Kidney (tissue), 14 donors: ENCODE results near the gene ARSG. TPM values are rescaled to one million over a fixed set of nuclear protein-coding genes. Genes with fewer than 3 reads are reported as not detected.

Source experiments
- DNase-seq, 5 donors: peaks; one replicate each; pipeline ENCODE4 v3.0.0-alpha.2; 2013 to 2020
- FAIRE-seq: peaks from 2 replicates; lab custom pipeline; 2012; peaks lifted over from hg19 to GRCh38; lab: Jason Lieb, UNC
- H3K27ac ChIP-seq, 2 donors: one replicate each; pipeline ENCODE4 v1.7.0; 2013; ENCODE audit warnings: low read depth in 2 of 2, low read length in 2 of 2, inconsistent platforms in 1 of 2
- H3K27me3 ChIP-seq: one replicate; pipeline ENCODE4 v1.7.1; 2013; ENCODE audit warnings: low read length, inconsistent platforms; ENCODE audit not compliant: control insufficient read depth, insufficient read depth
- H3K36me3 ChIP-seq, 3 donors: one replicate each; pipeline versions ENCODE4 v1.7.0 to v1.7.1; 2013; ENCODE audit warnings: low read length in 3 of 3, control low read depth in 1 of 3, inconsistent platforms in 1 of 3; ENCODE audit not compliant: insufficient read depth in 3 of 3, control insufficient read depth in 2 of 3
- H3K4me1 ChIP-seq, 3 donors: one replicate each; pipeline versions ENCODE4 v1.7.0 to v1.7.1; 2013; ENCODE audit warnings: low read length in 3 of 3, inconsistent platforms in 1 of 3, low read depth in 1 of 3; ENCODE audit not compliant: control insufficient read depth in 2 of 3, insufficient read depth in 2 of 3
- H3K4me3 ChIP-seq, 3 donors: one replicate each; pipeline versions ENCODE4 v1.7.0 to v1.8.1; 2013; ENCODE audit warnings: low read length in 3 of 3, control low read depth in 1 of 3, inconsistent platforms in 1 of 3
- H3K9ac ChIP-seq, 3 donors: one replicate each; pipeline versions ENCODE4 v1.7.0 to v1.7.1; 2013; ENCODE audit warnings: low read length in 3 of 3, control low read depth in 1 of 3, inconsistent platforms in 1 of 3
- H3K9me3 ChIP-seq, 3 donors: one replicate each; pipeline versions ENCODE4 v1.7.0 to v1.7.1; 2013; ENCODE audit warnings: low read length in 3 of 3, control low read depth in 1 of 3, inconsistent platforms in 1 of 3; ENCODE audit not compliant: control insufficient read depth in 2 of 3, insufficient read depth in 1 of 3
- intact Hi-C: fragments of 100-400 bp; cut with DNase I; formaldehyde crosslinking; loops from one replicate; pipeline ENCODE4 v1.11.1; 2022
- polyA plus RNA-seq: library from polyadenylated mRNA; stranded (reverse); fragments of 350-450 nt; fragmentation: Illumina TruSeq; extraction: RNeasy Lipid Tissue Mini Kit (QIAGEN cat#74804); gene quantifications from one replicate; pipeline ENCODE4 v1.2.3, GENCODE V29; 2014; ENCODE audit warnings: low read depth, low replicate concordance; ENCODE audit not compliant: insufficient read depth
- total RNA-seq: library from RNA; stranded (reverse); fragmentation: NEBNext Ultra II Directional; extraction: Animal tissue kit (Norgen Biotek cat#: 25700); gene quantifications from one replicate; pipeline ENCODE4 v1.2.1, GENCODE V29; 2021
- TF ChIP-seq, protein P1 (sequence below): IDR thresholded peaks from 3 replicates; pipeline ENCODE4 v1.5.1; 2012; ENCODE audit warnings: mild to moderate bottlenecking, moderate library complexity, borderline replicate concordance; ENCODE audit not compliant: insufficient read depth; ENCODE audit errors: extremely low read depth
- donor health status: control.
- donor health status: control.
- donor health status: control.
- donor health status: control.
- donor health status: control.
- donor health status: DM: yes; HTN: yes; CAD: no.
- donor health status: Normal renal cell carcinoma (clear cell type).

The ARSG gene
- total and polyA plus RNA-seq, 2 donors from 2014 or later, result 5.0 to 12.6 TPM

DNA sequence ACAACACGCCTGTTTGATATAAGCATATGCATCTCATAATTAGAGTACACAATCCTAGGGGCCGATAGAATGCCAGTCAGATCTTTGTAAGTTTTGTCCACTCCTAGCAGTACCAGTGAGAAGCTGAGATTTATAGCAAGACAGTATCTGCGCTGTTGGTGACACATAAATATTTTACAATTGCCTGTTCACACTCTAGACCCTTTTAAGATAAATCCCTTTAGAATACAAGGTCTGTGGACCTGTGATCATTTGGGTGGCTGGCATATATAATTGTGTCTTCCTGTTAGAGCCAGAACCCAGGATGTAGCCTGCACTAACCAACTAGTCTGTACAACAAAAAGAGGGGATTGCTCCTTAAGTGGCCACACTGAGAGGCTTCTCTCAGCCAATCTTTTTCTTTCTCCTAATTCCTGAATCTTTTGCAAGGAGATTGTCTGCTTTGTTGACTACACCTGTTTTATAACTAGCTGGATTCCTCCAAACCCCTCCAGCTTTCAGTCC, 91.3 kb downstream of the ARSG start:
- Histone ChIP-seq H3K9ac (no peak overlapping the region), H3K27me3 (no peaks in the 10 kb centered on the region), H3K9me3 (no peaks in the 10 kb centered on the region), H3K4me3 (no peak overlapping the region), H3K4me1 (peaks cover 0 to 12% (median 5%) of the 10 kb centered on the region in 3 donors), H3K27ac (no peak overlapping the region), H3K36me3 (no peaks in the 10 kb centered on the region)
- DNase-seq, result no peak
- intact Hi-C loops, result no loop called here
- TF ChIP-seq, protein P1, sequence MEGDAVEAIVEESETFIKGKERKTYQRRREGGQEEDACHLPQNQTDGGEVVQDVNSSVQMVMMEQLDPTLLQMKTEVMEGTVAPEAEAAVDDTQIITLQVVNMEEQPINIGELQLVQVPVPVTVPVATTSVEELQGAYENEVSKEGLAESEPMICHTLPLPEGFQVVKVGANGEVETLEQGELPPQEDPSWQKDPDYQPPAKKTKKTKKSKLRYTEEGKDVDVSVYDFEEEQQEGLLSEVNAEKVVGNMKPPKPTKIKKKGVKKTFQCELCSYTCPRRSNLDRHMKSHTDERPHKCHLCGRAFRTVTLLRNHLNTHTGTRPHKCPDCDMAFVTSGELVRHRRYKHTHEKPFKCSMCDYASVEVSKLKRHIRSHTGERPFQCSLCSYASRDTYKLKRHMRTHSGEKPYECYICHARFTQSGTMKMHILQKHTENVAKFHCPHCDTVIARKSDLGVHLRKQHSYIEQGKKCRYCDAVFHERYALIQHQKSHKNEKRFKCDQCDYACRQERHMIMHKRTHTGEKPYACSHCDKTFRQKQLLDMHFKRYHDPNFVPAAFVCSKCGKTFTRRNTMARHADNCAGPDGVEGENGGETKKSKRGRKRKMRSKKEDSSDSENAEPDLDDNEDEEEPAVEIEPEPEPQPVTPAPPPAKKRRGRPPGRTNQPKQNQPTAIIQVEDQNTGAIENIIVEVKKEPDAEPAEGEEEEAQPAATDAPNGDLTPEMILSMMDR, result no peak
- FAIRE-seq, result no peak

DNA sequence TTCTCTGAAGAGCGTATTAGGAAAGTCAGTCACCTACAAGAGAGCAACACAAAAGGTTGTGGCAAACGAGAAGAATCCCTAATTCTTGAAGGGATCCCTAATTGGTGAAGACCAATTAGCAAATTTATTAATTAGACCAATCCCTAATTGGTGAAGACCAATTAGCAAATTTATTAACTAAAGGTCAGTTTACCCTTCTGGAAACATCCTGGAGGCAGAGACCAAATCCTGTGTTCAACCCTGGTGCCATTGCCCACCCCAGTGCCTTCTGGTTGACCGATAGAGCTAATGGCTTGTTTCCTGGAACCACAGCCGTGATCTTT, 91.8 kb downstream of the ARSG start:
- DNase-seq (no peak), FAIRE-seq (no peak)
- Histone ChIP-seq H3K27ac (peak overlapping the region in 1 of 2 donors; percentile 12), H3K4me3 (no peak overlapping the region), H3K9ac (no peak overlapping the region), H3K27me3 (no peaks in the 10 kb centered on the region), H3K4me1 (peaks cover 0 to 12% (median 5%) of the 10 kb centered on the region in 3 donors), H3K9me3 (no peaks in the 10 kb centered on the region), H3K36me3 (no peaks in the 10 kb centered on the region)
- TF ChIP-seq, protein P1, result no peak
- intact Hi-C loops, result no loop called here

DNA sequence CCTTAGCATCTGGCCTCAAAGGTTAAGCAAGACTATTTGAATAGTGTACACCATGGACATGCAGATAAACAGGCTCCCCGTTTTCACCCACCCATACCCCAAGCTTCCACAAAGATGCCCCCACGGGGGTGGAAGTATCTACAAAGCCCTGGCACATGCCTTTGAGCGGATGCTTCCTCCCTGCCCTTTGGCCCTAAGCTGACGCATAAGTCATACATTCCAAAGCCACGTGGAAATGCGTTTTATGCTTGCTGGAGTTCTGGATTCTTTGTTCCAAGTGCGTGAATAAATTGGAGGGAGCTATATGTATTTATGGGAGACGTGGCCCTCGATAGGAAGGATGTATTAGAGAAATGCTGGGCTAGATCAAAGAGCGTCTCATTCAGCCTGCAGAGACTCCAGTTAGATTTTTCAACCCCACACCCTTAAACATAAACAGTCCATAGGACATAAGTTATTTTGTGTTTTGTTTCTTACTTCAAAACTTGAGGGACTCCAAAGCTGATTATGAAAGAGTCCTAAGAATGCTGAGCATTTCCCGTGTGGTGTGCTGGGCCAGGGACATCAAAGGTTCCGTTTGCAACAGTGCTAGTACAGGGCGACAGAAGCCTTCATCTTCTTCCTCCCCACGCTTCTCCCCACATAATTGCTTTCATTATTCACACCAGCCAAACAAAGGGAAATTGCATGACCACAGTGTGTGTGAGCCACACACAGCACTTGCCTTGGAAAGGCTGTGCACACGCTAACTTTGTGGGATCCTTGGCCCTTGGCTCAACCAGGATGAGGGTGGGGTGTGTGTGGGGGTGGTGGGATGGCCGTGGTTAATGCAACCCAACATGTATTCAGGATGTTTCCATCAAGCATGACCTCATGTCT, 92.4 kb downstream of the ARSG start:
- TF ChIP-seq, protein P1, result no peak
- Histone ChIP-seq H3K27ac (peak overlapping the region; percentile 12 to 42), H3K4me3 (no peak overlapping the region), H3K27me3 (no peaks in the 10 kb centered on the region), H3K4me1 (peaks cover 0 to 12% (median 2%) of the 10 kb centered on the region in 3 donors), H3K36me3 (no peaks in the 10 kb centered on the region), H3K9ac (no peak overlapping the region), H3K9me3 (no peaks in the 10 kb centered on the region)
- FAIRE-seq, result no peak
- DNase-seq, result peak in 2 of 5 donors; percentile 45 to 66
- intact Hi-C loops, result no loop called here
